Measurements from ENCODE around the gene SOSTDC1.
"Not testable (repeated sequence)": the region's sequence is repeated elsewhere in the genome, so short reads cannot be mapped to it uniquely, and the experiment has no call there.

Gene SOSTDC1

GRCh38 chr7:16460789-16461493 is 4.6 kb downstream of the SOSTDC1 start:
- no peaks in the 10 kb centered on the region for H3K9me3 ChIP-seq (ENCODE audit: control insufficient read depth in 1 of 2, low read length in 2 of 2)
- H3K4me1 ChIP-seq (ENCODE audit: control insufficient read depth in 1 of 2, insufficient read depth in 2 of 2, low read length in 2 of 2) = peaks cover 0 to under 1% of the 10 kb centered on the region in 2 donors
- H3K36me3 ChIP-seq (ENCODE audit: control insufficient read depth in 1 of 2, insufficient read depth in 2 of 2, low read length in 2 of 2) = no peaks in the 10 kb centered on the region
- no peak overlapping the region for H3K4me3 ChIP-seq (ENCODE audit: low read depth in 1 of 2, low read length in 2 of 2)
- H3K27ac ChIP-seq (ENCODE audit: low read length) = no peak overlapping the region
- H3K27me3 ChIP-seq (ENCODE audit: low read depth, low read length) = no peaks in the 10 kb centered on the region

GRCh38 chr7:16456303-16456702 is 9.2 kb downstream of the SOSTDC1 start:
- not testable (repeated sequence) for H3K4me1 ChIP-seq (ENCODE audit: control insufficient read depth in 1 of 2, insufficient read depth in 2 of 2, low read length in 2 of 2); H3K27ac ChIP-seq (ENCODE audit: low read length); H3K36me3 ChIP-seq (ENCODE audit: control insufficient read depth in 1 of 2, insufficient read depth in 2 of 2, low read length in 2 of 2); H3K27me3 ChIP-seq (ENCODE audit: low read depth, low read length); H3K9me3 ChIP-seq (ENCODE audit: control insufficient read depth in 1 of 2, low read length in 2 of 2); H3K4me3 ChIP-seq (ENCODE audit: low read depth in 1 of 2, low read length in 2 of 2)

GRCh38 chr7:16455591-16455990 is 9.9 kb downstream of the SOSTDC1 start:
- H3K4me1 ChIP-seq (ENCODE audit: control insufficient read depth in 1 of 2, insufficient read depth in 2 of 2, low read length in 2 of 2) = no peaks in the 10 kb centered on the region
- H3K36me3 ChIP-seq (ENCODE audit: control insufficient read depth in 1 of 2, insufficient read depth in 2 of 2, low read length in 2 of 2) = no peaks in the 10 kb centered on the region
- H3K27ac ChIP-seq (ENCODE audit: low read length) = no peak overlapping the region
- H3K4me3 ChIP-seq (ENCODE audit: low read depth in 1 of 2, low read length in 2 of 2) = no peak overlapping the region
- no peaks in the 10 kb centered on the region for H3K27me3 ChIP-seq (ENCODE audit: low read depth, low read length)
- H3K9me3 ChIP-seq (ENCODE audit: control insufficient read depth in 1 of 2, low read length in 2 of 2) = no peaks in the 10 kb centered on the region

DNA sequence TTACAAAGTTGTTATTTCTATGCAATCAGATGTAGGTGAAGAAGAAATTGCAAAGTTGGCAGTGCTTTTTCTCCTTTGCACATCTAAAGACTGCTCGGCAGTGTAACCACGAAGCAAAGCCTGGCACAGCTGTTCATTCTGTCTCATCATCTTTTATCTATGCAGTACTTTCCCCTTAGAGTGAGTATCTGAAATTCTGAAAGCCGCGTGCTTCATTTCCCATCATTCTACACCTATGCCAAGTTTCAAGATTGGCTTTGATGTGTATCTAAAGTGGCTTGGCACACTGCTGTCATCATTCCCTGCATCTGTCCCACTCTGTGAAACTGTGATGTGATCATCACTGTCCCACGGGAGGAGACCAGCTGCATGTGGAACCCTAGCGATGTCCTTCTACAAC is 15.2 kb downstream of the SOSTDC1 start:
- H3K4me1 ChIP-seq (ENCODE audit: control insufficient read depth in 1 of 2, insufficient read depth in 2 of 2, low read length in 2 of 2) = no peaks in the 10 kb centered on the region
- H3K27me3 ChIP-seq (ENCODE audit: low read depth, low read length) = no peaks in the 10 kb centered on the region
- no peaks in the 10 kb centered on the region for H3K36me3 ChIP-seq (ENCODE audit: control insufficient read depth in 1 of 2, insufficient read depth in 2 of 2, low read length in 2 of 2)
- no peak overlapping the region for H3K4me3 ChIP-seq (ENCODE audit: low read depth in 1 of 2, low read length in 2 of 2)
- no peak overlapping the region for H3K27ac ChIP-seq (ENCODE audit: low read length)
- H3K9me3 ChIP-seq (ENCODE audit: control insufficient read depth in 1 of 2, low read length in 2 of 2) = no peaks in the 10 kb centered on the region

GRCh38 chr7:16447876-16448275 is 17.7 kb downstream of the SOSTDC1 start:
- no peak overlapping the region for H3K4me3 ChIP-seq (ENCODE audit: low read depth in 1 of 2, low read length in 2 of 2)
- no peak overlapping the region for H3K27ac ChIP-seq (ENCODE audit: low read length)
- no peaks in the 10 kb centered on the region for H3K27me3 ChIP-seq (ENCODE audit: low read depth, low read length)
- no peaks in the 10 kb centered on the region for H3K9me3 ChIP-seq (ENCODE audit: control insufficient read depth in 1 of 2, low read length in 2 of 2)
- H3K36me3 ChIP-seq (ENCODE audit: control insufficient read depth in 1 of 2, insufficient read depth in 2 of 2, low read length in 2 of 2) = no peaks in the 10 kb centered on the region
- H3K4me1 ChIP-seq (ENCODE audit: control insufficient read depth in 1 of 2, insufficient read depth in 2 of 2, low read length in 2 of 2) = no peaks in the 10 kb centered on the region

- H3K4me1 ChIP-seq (ENCODE audit: control insufficient read depth in 1 of 2, insufficient read depth in 2 of 2, low read length in 2 of 2) = no peaks in the 10 kb centered on the region
- H3K36me3 ChIP-seq (ENCODE audit: control insufficient read depth in 1 of 2, insufficient read depth in 2 of 2, low read length in 2 of 2) = no peaks in the 10 kb centered on the region
- no peak overlapping the region for H3K4me3 ChIP-seq (ENCODE audit: low read depth in 1 of 2, low read length in 2 of 2)
- no peak overlapping the region for H3K27ac ChIP-seq (ENCODE audit: low read length)
- H3K9me3 ChIP-seq (ENCODE audit: control insufficient read depth in 1 of 2, low read length in 2 of 2) = no peaks in the 10 kb centered on the region
- H3K27me3 ChIP-seq (ENCODE audit: low read depth, low read length) = no peaks in the 10 kb centered on the region
Measured at GRCh38 chr7:16446508-16446907, 19.0 kb downstream of the SOSTDC1 start.

DNA sequence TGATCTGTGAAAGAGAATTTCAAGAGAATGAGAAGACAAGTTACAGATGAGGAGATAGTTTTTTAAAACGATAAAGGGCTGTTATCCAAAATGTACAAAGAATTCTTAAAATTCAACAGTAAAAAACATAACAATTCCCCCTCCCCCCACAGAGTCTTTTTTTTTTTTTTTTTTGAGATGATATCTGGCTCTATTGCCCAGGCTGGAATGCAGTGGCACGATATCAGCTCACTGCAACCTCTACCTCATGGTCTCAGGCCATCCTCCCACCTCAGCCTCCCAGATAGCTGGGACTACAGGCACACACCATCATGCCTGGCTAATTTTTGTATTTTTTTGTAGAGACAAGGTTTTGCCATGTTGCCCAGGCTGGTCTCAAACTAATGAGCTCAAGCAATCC is 21.7 kb downstream of the SOSTDC1 start:
- not testable (repeated sequence) for H3K9me3 ChIP-seq (ENCODE audit: control insufficient read depth in 1 of 2, low read length in 2 of 2); H3K27me3 ChIP-seq (ENCODE audit: low read depth, low read length); H3K4me3 ChIP-seq (ENCODE audit: low read depth in 1 of 2, low read length in 2 of 2); H3K4me1 ChIP-seq (ENCODE audit: control insufficient read depth in 1 of 2, insufficient read depth in 2 of 2, low read length in 2 of 2); H3K27ac ChIP-seq (ENCODE audit: low read length); H3K36me3 ChIP-seq (ENCODE audit: control insufficient read depth in 1 of 2, insufficient read depth in 2 of 2, low read length in 2 of 2)

GRCh38 chr7:16438988-16439387 is 26.6 kb downstream of the SOSTDC1 start:
- Histone ChIP-seq H3K4me1 (ENCODE audit: control insufficient read depth in 1 of 2, insufficient read depth in 2 of 2, low read length in 2 of 2) (no peaks in the 10 kb centered on the region), H3K4me3 (ENCODE audit: low read depth in 1 of 2, low read length in 2 of 2) (no peak overlapping the region), H3K36me3 (ENCODE audit: control insufficient read depth in 1 of 2, insufficient read depth in 2 of 2, low read length in 2 of 2) (no peaks in the 10 kb centered on the region), H3K9me3 (ENCODE audit: control insufficient read depth in 1 of 2, low read length in 2 of 2) (no peaks in the 10 kb centered on the region), H3K27ac (ENCODE audit: low read length) (no peak overlapping the region), H3K27me3 (ENCODE audit: low read depth, low read length) (no peaks in the 10 kb centered on the region)

GRCh38 chr7:16436306-16436705 is 29.2 kb downstream of the SOSTDC1 start:
- Histone ChIP-seq H3K27ac (ENCODE audit: low read length) (no peak overlapping the region), H3K4me3 (ENCODE audit: low read depth in 1 of 2, low read length in 2 of 2) (no peak overlapping the region), H3K27me3 (ENCODE audit: low read depth, low read length) (no peaks in the 10 kb centered on the region), H3K36me3 (ENCODE audit: control insufficient read depth in 1 of 2, insufficient read depth in 2 of 2, low read length in 2 of 2) (no peaks in the 10 kb centered on the region), H3K4me1 (ENCODE audit: control insufficient read depth in 1 of 2, insufficient read depth in 2 of 2, low read length in 2 of 2) (no peaks in the 10 kb centered on the region), H3K9me3 (ENCODE audit: control insufficient read depth in 1 of 2, low read length in 2 of 2) (no peaks in the 10 kb centered on the region)

GRCh38 chr7:16433568-16434122 is 31.9 kb downstream of the SOSTDC1 start:
- H3K27me3 ChIP-seq (ENCODE audit: low read depth, low read length) = no peaks in the 10 kb centered on the region
- H3K4me1 ChIP-seq (ENCODE audit: control insufficient read depth in 1 of 2, insufficient read depth in 2 of 2, low read length in 2 of 2) = no peaks in the 10 kb centered on the region
- no peaks in the 10 kb centered on the region for H3K36me3 ChIP-seq (ENCODE audit: control insufficient read depth in 1 of 2, insufficient read depth in 2 of 2, low read length in 2 of 2)
- no peaks in the 10 kb centered on the region for H3K9me3 ChIP-seq (ENCODE audit: control insufficient read depth in 1 of 2, low read length in 2 of 2)
- peak overlapping the region in 1 of 2 donors; percentile 27 for H3K4me3 ChIP-seq (ENCODE audit: low read depth in 1 of 2, low read length in 2 of 2)
- no peak overlapping the region for H3K27ac ChIP-seq (ENCODE audit: low read length)

GRCh38 chr7:16432425-16432731 is 33.2 kb downstream of the SOSTDC1 start:
- H3K4me1 ChIP-seq (ENCODE audit: control insufficient read depth in 1 of 2, insufficient read depth in 2 of 2, low read length in 2 of 2) = no peaks in the 10 kb centered on the region
- no peak overlapping the region for H3K27ac ChIP-seq (ENCODE audit: low read length)
- H3K4me3 ChIP-seq (ENCODE audit: low read depth in 1 of 2, low read length in 2 of 2) = no peak overlapping the region
- H3K36me3 ChIP-seq (ENCODE audit: control insufficient read depth in 1 of 2, insufficient read depth in 2 of 2, low read length in 2 of 2) = no peaks in the 10 kb centered on the region
- no peaks in the 10 kb centered on the region for H3K9me3 ChIP-seq (ENCODE audit: control insufficient read depth in 1 of 2, low read length in 2 of 2)
- no peaks in the 10 kb centered on the region for H3K27me3 ChIP-seq (ENCODE audit: low read depth, low read length)
